Endothelial cell (in vitro differentiated cells): ENCODE data around the gene GP1BA. TPM values are rescaled to one million over a fixed set of nuclear protein-coding genes. Genes with fewer than 3 reads are reported as not detected.
A peak's percentile ranks its signal among the peaks of the same experiment; 100 is the strongest.

ENCODE experiments used
- DNase-seq: peaks from one replicate; pipeline ENCODE4 v3.0.0; 2021; ENCODE audit warnings: low spot score
- H3K27ac Mint-ChIP-seq: one replicate; pipeline ENCODE4 v1.8.0; 2021; ENCODE audit warnings: mixed read lengths, inconsistent platforms; ENCODE audit not compliant: unreplicated experiment
- H3K27me3 Mint-ChIP-seq: one replicate; pipeline ENCODE4 v1.8.0; 2021; ENCODE audit warnings: mild to moderate bottlenecking, moderate library complexity, mixed read lengths, inconsistent platforms; ENCODE audit not compliant: unreplicated experiment
- H3K36me3 Mint-ChIP-seq: one replicate; pipeline ENCODE4 v1.8.0; 2021; ENCODE audit warnings: mild to moderate bottlenecking, low read depth, mixed read lengths, inconsistent platforms; ENCODE audit not compliant: unreplicated experiment
- H3K4me1 Mint-ChIP-seq: one replicate; pipeline ENCODE4 v1.8.0; 2021; ENCODE audit warnings: mild to moderate bottlenecking, mixed read lengths, inconsistent platforms; ENCODE audit not compliant: unreplicated experiment
- H3K4me3 Mint-ChIP-seq: one replicate; pipeline ENCODE4 v1.8.0; 2021; ENCODE audit warnings: mild to moderate bottlenecking, mixed read lengths, inconsistent platforms; ENCODE audit not compliant: unreplicated experiment
- H3K9me3 Mint-ChIP-seq: one replicate; pipeline ENCODE4 v1.8.0; 2021; ENCODE audit warnings: mixed read lengths, inconsistent platforms; ENCODE audit not compliant: unreplicated experiment
- CTCF ChIP-seq: fragments of 200-600 bp; sonication (generic); IDR thresholded peaks from one replicate; pipeline ENCODE4 v1.5.0; 2021; ENCODE audit warnings: antibody characterized with exemption; ENCODE audit not compliant: unreplicated experiment
- total RNA-seq: library from RNA; stranded (reverse); fragmentation: NEBNext Ultra II Directional; extraction: Animal tissue kit (Norgen Biotek cat#: 25700); gene quantifications from one replicate; pipeline ENCODE4 v1.2.1, GENCODE V29; 2021; ENCODE audit not compliant: unreplicated experiment

The GP1BA gene
- total RNA-seq, 1 donor from 2014 or later: 1.3 TPM

DNA sequence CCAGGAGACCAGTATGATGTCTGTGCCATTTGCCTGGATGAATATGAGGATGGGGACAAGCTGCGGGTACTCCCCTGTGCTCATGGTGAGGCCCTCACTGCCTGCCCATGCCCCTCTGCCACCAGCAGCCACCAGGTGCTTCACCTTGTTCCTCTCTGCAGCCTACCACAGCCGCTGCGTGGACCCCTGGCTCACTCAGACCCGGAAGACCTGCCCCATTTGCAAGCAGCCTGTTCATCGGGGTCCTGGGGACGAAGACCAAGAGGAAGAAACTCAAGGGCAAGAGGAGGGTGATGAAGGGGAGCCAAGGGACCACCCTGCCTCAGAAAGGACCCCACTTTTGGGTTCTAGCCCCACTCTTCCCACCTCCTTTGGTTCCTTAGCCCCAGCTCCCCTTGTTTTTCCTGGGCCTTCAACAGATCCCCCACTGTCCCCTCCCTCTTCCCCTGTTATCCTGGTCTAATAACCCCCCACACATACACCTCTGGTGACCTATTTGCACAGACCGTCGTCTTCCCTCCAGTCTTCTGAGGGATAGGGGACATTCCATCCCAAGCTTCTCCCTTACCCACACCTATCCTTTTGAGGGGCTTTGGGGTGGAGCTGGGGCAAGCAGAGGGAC, 12.6 kb downstream of the GP1BA start:
- no peak for TF ChIP-seq CTCF
- DNase-seq: no peak
- no peaks in the 10 kb centered on the region for H3K9me3 Mint-ChIP-seq
- H3K27me3 Mint-ChIP-seq: peaks cover 25% of the 10 kb centered on the region
- H3K4me3 Mint-ChIP-seq: peak overlapping the region; percentile 96
- H3K36me3 Mint-ChIP-seq: peaks cover 33% of the 10 kb centered on the region
- peaks cover 41% of the 10 kb centered on the region for H3K4me1 Mint-ChIP-seq
- H3K27ac Mint-ChIP-seq: peak overlapping the region; percentile 25

DNA sequence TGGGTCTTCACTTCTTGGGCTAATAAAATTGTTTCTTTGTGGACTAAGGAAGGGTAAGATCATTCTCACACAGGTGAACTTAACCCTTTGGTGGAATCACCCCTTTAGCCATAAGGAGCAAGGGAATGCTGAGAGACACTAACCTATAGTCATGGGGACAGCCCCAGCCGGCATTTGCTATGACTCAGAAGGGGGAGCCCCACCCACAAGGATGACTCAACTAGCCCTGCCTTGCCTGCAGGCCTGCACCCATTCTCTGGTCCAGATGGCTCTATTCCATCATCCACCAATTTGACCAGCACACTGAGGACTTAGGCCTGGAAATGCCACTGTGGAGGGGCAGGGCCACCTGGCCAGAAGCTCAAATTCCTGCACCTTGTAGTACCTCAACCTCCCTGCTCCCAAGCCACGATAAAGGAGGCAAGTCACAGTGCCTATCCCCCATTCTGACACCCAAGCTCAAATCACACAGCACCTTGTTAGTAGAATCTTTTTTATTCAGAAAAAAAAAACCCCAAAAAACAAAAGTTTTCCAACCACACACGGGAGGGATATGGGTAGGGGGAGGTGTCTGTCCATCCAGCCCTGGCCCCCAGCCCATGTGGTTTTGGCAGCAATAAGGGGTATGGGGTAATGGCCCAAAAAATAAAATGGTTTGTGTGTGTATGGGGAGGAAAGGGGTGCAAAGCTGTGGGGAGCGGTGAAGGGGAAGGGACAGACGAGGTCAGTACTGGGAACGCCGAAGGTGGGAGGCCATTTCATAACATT, 13.3 kb downstream of the GP1BA start:
- no peak for TF ChIP-seq CTCF
- no peaks in the 10 kb centered on the region for H3K9me3 Mint-ChIP-seq
- peak overlapping the region; percentile 48 for H3K27ac Mint-ChIP-seq
- DNase-seq: no peak
- H3K36me3 Mint-ChIP-seq: peaks cover 33% of the 10 kb centered on the region
- H3K4me3 Mint-ChIP-seq: peak overlapping the region; percentile 96
- peaks cover 38% of the 10 kb centered on the region for H3K4me1 Mint-ChIP-seq
- peaks cover 22% of the 10 kb centered on the region for H3K27me3 Mint-ChIP-seq

DNA sequence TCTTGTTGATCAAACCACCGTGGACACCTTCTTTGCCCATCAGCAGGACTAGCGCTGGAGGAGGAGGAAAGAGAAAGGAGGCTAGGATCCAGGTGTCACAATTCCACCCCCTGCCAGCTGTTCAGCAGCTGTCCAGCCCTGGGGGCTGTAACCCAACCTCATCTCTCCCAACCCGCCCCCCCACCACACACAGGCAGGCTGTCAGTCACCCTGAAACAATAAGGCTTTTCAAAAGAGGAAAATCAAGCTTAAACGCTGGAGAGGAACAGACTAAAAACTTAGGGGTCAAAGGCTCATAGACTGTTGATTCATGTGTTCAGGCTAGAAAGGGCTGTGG, 13.8 kb downstream of the GP1BA start:
- Mint-ChIP-seq H3K36me3 (peaks cover 33% of the 10 kb centered on the region), H3K4me1 (peaks cover 42% of the 10 kb centered on the region), H3K4me3 (peak overlapping the region; percentile 96), H3K27ac (peak overlapping the region; percentile 91), H3K27me3 (peaks cover 25% of the 10 kb centered on the region), H3K9me3 (no peaks in the 10 kb centered on the region)
- no peak for DNase-seq
- TF ChIP-seq CTCF: no peak

DNA sequence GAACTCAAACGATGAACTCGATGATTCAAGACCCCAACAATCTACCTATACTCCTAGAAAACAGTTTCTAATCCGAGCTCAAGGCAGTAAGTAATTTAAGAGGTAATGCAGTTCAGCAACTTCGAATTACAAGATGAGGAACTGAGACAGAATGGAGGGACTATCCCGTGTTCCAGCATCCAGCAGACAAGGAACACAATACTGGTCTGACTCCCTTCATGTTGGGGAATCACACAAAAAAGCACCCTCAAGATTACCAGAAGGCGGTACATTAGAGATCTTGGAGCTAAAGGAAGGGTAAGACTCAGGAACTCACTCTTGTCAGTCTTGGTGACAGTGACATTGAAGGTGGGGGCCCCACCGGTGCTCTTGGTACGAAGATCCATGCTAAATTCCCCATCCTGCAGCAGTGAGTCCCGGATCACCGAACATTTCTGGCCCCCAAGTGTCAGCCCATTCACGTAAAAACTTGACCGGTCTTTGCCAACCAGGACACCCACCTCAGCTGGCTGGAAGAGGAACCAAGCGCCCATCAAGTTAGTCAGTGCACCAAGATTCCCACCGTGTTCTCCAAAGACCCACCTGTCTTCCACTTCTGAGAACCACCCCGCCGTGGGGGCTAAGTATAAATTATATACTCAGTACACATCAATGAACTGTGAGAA, 14.4 kb downstream of the GP1BA start:
- H3K27me3 Mint-ChIP-seq: peaks cover 30% of the 10 kb centered on the region
- H3K36me3 Mint-ChIP-seq: peaks cover 28% of the 10 kb centered on the region
- TF ChIP-seq CTCF: no peak
- peaks cover 42% of the 10 kb centered on the region for H3K4me1 Mint-ChIP-seq
- DNase-seq: no peak
- H3K27ac Mint-ChIP-seq: peak overlapping the region; percentile 91
- H3K4me3 Mint-ChIP-seq: peak overlapping the region; percentile 96
- no peaks in the 10 kb centered on the region for H3K9me3 Mint-ChIP-seq

GRCh38 chr17:4947010-4947410, 14.9 kb downstream of the GP1BA start:
- no peak for TF ChIP-seq CTCF
- DNase-seq: no peak
- H3K9me3 Mint-ChIP-seq: no peaks in the 10 kb centered on the region
- peaks cover 28% of the 10 kb centered on the region for H3K36me3 Mint-ChIP-seq
- H3K4me1 Mint-ChIP-seq: peaks cover 37% of the 10 kb centered on the region
- peak overlapping the region; percentile 91 for H3K27ac Mint-ChIP-seq
- H3K4me3 Mint-ChIP-seq: peak overlapping the region; percentile 96
- H3K27me3 Mint-ChIP-seq: peaks cover 30% of the 10 kb centered on the region
